ENCODE measurements around the gene KAT7. TPM values are rescaled to one million over a fixed set of nuclear protein-coding genes. Genes with fewer than 3 reads are reported as not detected.

KAT7 gene
- total RNA-seq, 1 donor from 2014 or later, result 93.5 TPM

- no peaks in the 10 kb centered on the region for H3K9me3 Mint-ChIP-seq
- no peaks in the 10 kb centered on the region for H3K36me3 Mint-ChIP-seq (ENCODE audit: low read depth)
- DNase-seq (ENCODE audit: low read depth, low spot score), result no peak
- no peak overlapping the region for H3K27ac Mint-ChIP-seq (ENCODE audit: unreplicated experiment)
- no peak overlapping the region for H3K4me3 Mint-ChIP-seq
- no peaks in the 10 kb centered on the region for H3K27me3 Mint-ChIP-seq (ENCODE audit: low read depth)
- no peak for TF ChIP-seq CTCF (conservative IDR thresholded peaks at IDR 0.05)
- H3K4me1 Mint-ChIP-seq, result no peaks in the 10 kb centered on the region
Observed at GRCh38 chr17:49749730-49750129, 38.8 kb upstream of the KAT7 start.

GRCh38 chr17:49752508-49752907 lies 36.0 kb upstream of the KAT7 start:
- Mint-ChIP-seq H3K36me3 (ENCODE audit: low read depth) (no peaks in the 10 kb centered on the region), H3K9me3 (no peaks in the 10 kb centered on the region), H3K4me3 (no peak overlapping the region), H3K27me3 (ENCODE audit: low read depth) (no peaks in the 10 kb centered on the region), H3K27ac (ENCODE audit: unreplicated experiment) (no peak overlapping the region), H3K4me1 (no peaks in the 10 kb centered on the region)
- no peak for TF ChIP-seq CTCF (conservative IDR thresholded peaks at IDR 0.05)
- no peak for DNase-seq (ENCODE audit: low read depth, low spot score)

GRCh38 chr17:49753959-49754391 lies 34.5 kb upstream of the KAT7 start:
- DNase-seq (ENCODE audit: low read depth, low spot score), result no peak
- no peaks in the 10 kb centered on the region for H3K4me1 Mint-ChIP-seq
- no peak for TF ChIP-seq CTCF (conservative IDR thresholded peaks at IDR 0.05)
- no peaks in the 10 kb centered on the region for H3K27me3 Mint-ChIP-seq (ENCODE audit: low read depth)
- no peak overlapping the region for H3K4me3 Mint-ChIP-seq
- H3K9me3 Mint-ChIP-seq, result no peaks in the 10 kb centered on the region
- no peaks in the 10 kb centered on the region for H3K36me3 Mint-ChIP-seq (ENCODE audit: low read depth)
- no peak overlapping the region for H3K27ac Mint-ChIP-seq (ENCODE audit: unreplicated experiment)

GRCh38 chr17:49755663-49756283 lies 32.7 kb upstream of the KAT7 start:
- H3K4me1 Mint-ChIP-seq, result no peaks in the 10 kb centered on the region
- no peak overlapping the region for H3K27ac Mint-ChIP-seq (ENCODE audit: unreplicated experiment)
- H3K36me3 Mint-ChIP-seq (ENCODE audit: low read depth), result no peaks in the 10 kb centered on the region
- H3K4me3 Mint-ChIP-seq, result no peak overlapping the region
- H3K9me3 Mint-ChIP-seq, result no peaks in the 10 kb centered on the region
- H3K27me3 Mint-ChIP-seq (ENCODE audit: low read depth), result no peaks in the 10 kb centered on the region
- no peak for TF ChIP-seq CTCF (conservative IDR thresholded peaks at IDR 0.05)
- DNase-seq (ENCODE audit: low read depth, low spot score), result no peak

- H3K27ac Mint-ChIP-seq (ENCODE audit: unreplicated experiment), result no peak overlapping the region
- no peak for TF ChIP-seq CTCF (conservative IDR thresholded peaks at IDR 0.05)
- H3K9me3 Mint-ChIP-seq, result no peaks in the 10 kb centered on the region
- H3K4me1 Mint-ChIP-seq, result peaks cover under 1% of the 10 kb centered on the region
- H3K36me3 Mint-ChIP-seq (ENCODE audit: low read depth), result no peaks in the 10 kb centered on the region
- H3K27me3 Mint-ChIP-seq (ENCODE audit: low read depth), result no peaks in the 10 kb centered on the region
- no peak for DNase-seq (ENCODE audit: low read depth, low spot score)
- no peak overlapping the region for H3K4me3 Mint-ChIP-seq
Observed at GRCh38 chr17:49756323-49757150, 31.9 kb upstream of the KAT7 start.
